ENCODE data around the gene CSF1. TPM values are rescaled to one million over a fixed set of nuclear protein-coding genes. Genes with fewer than 3 reads are reported as not detected.

Gene CSF1
- total RNA-seq, 4 donors from 2014 or later, result 9.7 to 41.9 (median 22.0) TPM

DNA sequence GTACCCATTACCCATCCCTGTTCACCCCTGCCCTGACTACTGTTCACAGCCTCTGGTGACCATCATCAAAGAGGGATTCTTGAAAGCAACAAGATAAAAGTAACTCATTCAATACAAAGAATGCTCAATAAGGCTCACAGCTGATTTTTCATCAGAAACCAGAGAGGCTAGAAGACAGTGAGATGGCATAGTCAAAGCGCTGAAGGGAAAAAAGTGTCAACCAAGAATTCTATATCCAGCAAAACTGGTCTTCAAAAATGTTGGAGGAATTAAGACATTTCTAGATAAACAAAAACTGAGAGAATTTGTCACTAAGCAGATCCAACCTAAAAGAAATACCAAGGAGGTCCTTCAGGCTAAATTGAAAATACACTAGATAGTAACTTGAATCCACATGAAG is 27.1 kb downstream of the CSF1 start:
- no peak for DNase-seq (ENCODE audit: low spot score in 2 of 2)
- H3K4me3 ChIP-seq (ENCODE audit: low read depth, poor library complexity, severe bottlenecking), result no peak overlapping the region
- no peak for TF ChIP-seq POLR2A (IDR thresholded peaks at IDR 0.05)
- TF ChIP-seq, protein P1, sequence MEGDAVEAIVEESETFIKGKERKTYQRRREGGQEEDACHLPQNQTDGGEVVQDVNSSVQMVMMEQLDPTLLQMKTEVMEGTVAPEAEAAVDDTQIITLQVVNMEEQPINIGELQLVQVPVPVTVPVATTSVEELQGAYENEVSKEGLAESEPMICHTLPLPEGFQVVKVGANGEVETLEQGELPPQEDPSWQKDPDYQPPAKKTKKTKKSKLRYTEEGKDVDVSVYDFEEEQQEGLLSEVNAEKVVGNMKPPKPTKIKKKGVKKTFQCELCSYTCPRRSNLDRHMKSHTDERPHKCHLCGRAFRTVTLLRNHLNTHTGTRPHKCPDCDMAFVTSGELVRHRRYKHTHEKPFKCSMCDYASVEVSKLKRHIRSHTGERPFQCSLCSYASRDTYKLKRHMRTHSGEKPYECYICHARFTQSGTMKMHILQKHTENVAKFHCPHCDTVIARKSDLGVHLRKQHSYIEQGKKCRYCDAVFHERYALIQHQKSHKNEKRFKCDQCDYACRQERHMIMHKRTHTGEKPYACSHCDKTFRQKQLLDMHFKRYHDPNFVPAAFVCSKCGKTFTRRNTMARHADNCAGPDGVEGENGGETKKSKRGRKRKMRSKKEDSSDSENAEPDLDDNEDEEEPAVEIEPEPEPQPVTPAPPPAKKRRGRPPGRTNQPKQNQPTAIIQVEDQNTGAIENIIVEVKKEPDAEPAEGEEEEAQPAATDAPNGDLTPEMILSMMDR (IDR thresholded peaks at IDR 0.05), result no peak
- intact Hi-C loops (cut with DNase I; ENCODE audit: low total_unique reads), result no loop called here
- 95 to 96% methylated on average over 1 of the region's 1 CpG for WGBS, 2 donors

DNA sequence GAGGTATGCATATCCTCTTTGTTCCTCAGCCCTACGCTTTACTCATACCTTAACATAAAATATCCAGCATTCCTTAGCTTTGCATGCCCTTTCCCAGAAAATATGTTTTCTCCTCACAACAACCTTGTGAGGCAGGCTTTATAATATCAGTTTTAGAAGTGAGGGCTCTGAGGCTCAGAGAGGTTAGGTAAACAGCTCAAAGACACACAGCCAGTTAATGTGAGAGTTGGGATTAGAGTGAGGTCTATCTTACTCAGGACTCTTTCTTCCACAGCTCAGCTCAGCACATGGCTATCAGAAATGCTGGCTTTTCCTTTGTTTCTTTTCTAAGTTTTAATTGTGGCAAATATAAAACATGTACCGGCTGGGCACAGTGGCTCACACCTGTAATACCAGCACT is 27.9 kb downstream of the CSF1 start:
- H3K4me3 ChIP-seq (ENCODE audit: low read depth, poor library complexity, severe bottlenecking), result no peak overlapping the region
- no peak for TF ChIP-seq POLR2A (IDR thresholded peaks at IDR 0.05)
- TF ChIP-seq, protein P1 (IDR thresholded peaks at IDR 0.05), result no peak
- 95 to 100% methylated on average over 2 of the region's 2 CpGs for WGBS, 2 donors
- DNase-seq (ENCODE audit: low spot score in 2 of 2), result no peak
- intact Hi-C loops (cut with DNase I; ENCODE audit: low total_unique reads), result no loop called here

DNA sequence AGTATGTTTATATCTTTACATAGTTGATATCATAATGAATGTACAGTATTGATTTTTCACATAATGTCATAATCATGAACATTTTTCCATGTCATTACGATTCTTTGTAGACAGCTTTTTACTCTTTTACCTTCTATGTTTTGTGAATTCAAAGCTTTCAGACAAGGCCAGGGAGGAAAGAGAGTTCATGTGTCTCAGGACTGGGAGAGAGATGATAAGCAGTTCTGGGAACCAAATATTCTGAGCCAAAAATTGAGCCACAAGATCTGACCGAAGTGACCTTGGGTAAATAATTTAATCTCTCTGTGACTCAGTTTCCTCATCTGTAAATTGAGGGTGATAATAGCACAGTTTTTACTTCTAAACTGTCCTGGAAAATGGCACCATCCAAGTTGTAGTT is 31.8 kb downstream of the CSF1 start:
- DNase-seq (ENCODE audit: low spot score in 2 of 2), result no peak
- intact Hi-C loops (cut with DNase I; ENCODE audit: low total_unique reads), result no loop called here
- WGBS, 2 donors, result 91 to 95% methylated on average over 2 of the region's 2 CpGs
- TF ChIP-seq POLR2A (IDR thresholded peaks at IDR 0.05), result no peak
- TF ChIP-seq, protein P1 (IDR thresholded peaks at IDR 0.05), result no peak
- H3K4me3 ChIP-seq (ENCODE audit: low read depth, poor library complexity, severe bottlenecking), result no peak overlapping the region

DNA sequence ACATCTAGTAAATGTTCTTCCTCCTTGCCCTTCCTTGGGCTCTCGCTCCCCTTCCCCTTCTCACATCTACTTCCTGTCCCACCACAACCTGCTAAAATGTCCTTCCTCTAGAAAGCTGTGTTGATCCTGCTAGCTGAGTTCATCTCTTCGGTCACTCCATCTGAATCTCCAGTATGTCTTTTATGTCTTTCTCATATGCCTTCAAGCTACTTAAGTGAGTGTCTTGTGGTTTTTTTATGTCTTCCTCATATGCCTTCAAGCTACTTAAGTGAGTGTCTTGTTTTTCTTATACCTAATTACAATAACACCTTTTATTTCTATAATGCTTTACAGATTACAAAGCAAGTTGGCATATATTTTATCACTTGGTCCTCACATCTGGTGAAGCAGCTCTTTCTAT is 33.9 kb downstream of the CSF1 start:
- TF ChIP-seq POLR2A (IDR thresholded peaks at IDR 0.05), result no peak
- TF ChIP-seq, protein P1 (IDR thresholded peaks at IDR 0.05), result no peak
- DNase-seq (ENCODE audit: low spot score in 2 of 2), result no peak
- intact Hi-C loops (cut with DNase I; ENCODE audit: low total_unique reads), result no loop called here
- no peak overlapping the region for H3K4me3 ChIP-seq (ENCODE audit: low read depth, poor library complexity, severe bottlenecking)
- 87% methylated on average over 2 of the region's 2 CpGs for WGBS, 2 donors

DNA sequence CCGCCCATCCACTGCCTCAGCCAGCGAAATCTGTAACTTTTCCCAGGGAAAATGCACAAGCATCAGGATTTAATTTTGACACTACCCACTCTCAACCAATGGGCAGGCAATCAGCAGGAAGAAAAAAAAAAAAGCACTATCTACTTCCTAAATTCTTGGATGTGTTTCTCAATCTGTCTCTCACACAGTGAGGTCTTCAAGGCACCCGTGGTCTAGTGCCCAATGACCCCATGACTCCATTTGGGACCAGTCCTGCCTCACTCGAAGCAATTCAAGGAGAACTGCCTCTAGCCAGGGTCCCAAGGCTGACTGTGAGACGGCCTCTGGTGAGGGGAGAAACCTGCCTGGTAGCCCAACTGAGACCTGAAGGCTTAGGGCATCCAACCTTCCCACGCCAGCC is 35.9 kb downstream of the CSF1 start:
- TF ChIP-seq, protein P1 (IDR thresholded peaks at IDR 0.05), result no peak
- TF ChIP-seq POLR2A (IDR thresholded peaks at IDR 0.05), result no peak
- 58 to 64% methylated on average over 6 of the region's 6 CpGs for WGBS, 2 donors
- no peak for DNase-seq (ENCODE audit: low spot score in 2 of 2)
- intact Hi-C loops (cut with DNase I; ENCODE audit: low total_unique reads), result no loop called here
- no peak overlapping the region for H3K4me3 ChIP-seq (ENCODE audit: low read depth, poor library complexity, severe bottlenecking)

DNA sequence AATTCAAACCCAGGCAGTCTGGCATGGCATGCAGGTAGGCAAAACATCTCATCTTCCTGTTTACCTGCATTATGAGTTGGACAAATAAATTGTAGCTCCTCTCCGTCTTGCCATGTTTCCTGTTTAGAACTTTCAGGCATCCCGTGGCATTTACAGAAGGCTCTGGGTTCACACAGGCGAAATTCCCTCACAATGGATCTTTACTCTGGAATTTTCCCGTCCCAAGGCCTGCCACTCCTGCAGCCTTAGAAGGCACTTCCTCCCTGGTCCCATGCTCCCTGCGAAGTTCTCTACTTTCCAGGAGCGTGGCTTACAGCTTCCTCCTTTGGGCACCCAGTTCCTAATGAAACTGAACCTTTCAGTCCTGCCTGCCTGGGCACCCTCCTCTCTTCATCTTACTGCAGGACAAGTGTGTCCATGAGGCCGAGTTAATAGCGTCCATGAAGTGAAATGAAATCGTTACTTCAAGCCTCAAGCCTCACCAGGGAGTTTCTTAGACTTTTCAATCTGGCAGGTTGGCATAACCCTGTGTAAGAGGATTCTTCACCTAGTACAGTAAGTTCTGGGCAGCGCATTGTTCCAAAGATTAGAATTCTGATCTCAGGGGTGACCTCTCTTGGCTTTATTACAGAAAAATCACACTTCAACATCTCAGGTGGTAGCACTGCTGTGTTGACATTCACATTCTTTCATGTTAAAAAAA is 37.1 kb downstream of the CSF1 start:
- intact Hi-C loops (cut with DNase I; ENCODE audit: low total_unique reads), result no loop called here
- TF ChIP-seq, protein P1 (IDR thresholded peaks at IDR 0.05), result no peak
- TF ChIP-seq POLR2A (IDR thresholded peaks at IDR 0.05), result no peak
- H3K4me3 ChIP-seq (ENCODE audit: low read depth, poor library complexity, severe bottlenecking), result no peak overlapping the region
- no peak for DNase-seq (ENCODE audit: low spot score in 2 of 2)
- 75 to 80% methylated on average over 10 of the region's 10 CpGs for WGBS, 2 donors
